ENCODE data around the gene MOV10L1. TPM values are rescaled to one million over a fixed set of nuclear protein-coding genes. Genes with fewer than 3 reads are reported as not detected.

The MOV10L1 gene
- polyA plus RNA-seq, 3 donors = 0.18 to 0.35 TPM; not detected in 1

DNA sequence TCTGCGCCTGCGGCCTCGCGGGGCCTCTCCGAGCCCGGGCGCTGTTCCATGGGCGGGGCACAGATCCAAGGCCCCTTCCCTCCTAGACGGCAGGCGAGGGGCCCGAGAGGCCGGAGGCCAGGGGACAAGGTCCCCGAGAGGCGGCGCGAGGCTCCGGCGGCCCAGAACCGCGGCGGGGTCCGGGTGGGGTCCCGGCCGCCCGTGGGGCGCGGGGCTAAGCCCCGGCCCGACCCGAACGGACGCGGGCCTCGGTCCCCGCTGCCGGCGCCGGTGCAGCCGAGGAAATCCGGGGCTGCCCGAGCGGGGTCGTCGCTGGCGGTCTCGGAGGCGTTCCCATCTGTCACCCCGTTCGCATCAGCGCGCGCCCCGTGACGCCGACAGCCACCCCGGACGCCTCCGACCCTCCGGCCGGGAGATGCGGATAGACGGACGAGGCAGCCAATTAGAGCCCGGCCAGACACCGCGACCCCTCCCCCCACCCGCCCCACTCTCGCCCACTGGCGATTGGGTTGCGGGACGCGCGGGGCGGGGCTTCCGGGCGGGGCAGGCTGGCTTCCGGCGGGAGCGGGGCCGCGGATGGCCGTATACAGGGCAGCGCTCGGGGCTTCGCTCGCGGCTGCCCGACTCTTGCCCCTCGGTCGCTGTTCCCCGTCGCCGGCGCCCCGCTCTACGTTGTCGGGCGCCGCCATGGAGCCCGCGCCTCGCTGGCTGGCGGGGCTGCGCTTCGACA lies 110.8 kb downstream of the MOV10L1 start, which contains the start of gene SELENOO:
TSS of gene SELENOO (plus strand) at position 551 of the 730 bp plus-strand sequence. CDS start at position 577, 26 bp downstream.
- under 1% methylated on average over 103 of the region's 105 CpGs for WGBS (ENCODE audit: insufficient coverage)
- H3K27me3 ChIP-seq (ENCODE audit: control insufficient read depth in 2 of 2, insufficient read depth in 2 of 2, low read length in 2 of 2) = no peaks in the 10 kb centered on the region
- peak within 1 kb of the TSS in 1 of 2 donors; percentile 82 for H3K27ac ChIP-seq (ENCODE audit: low read depth in 1 of 2, low read length in 2 of 2)
- DNase-seq = peak; percentile 80 to 88 (median 88)
- H3K4me2 ChIP-seq (replicated peaks; ENCODE audit: extremely low read depth, low read length, poor library complexity, severe bottlenecking) = peak within 1 kb of the TSS; percentile 89
- intact Hi-C loops (cut with micrococcal nuclease) = loop anchor here (1.0 to 10.0 kb wide), 4 partner anchors 9 to 276 kb away; partner anchors contain the start of gene TRABD (in 2 of the 2)
- peaks cover 45 to 57% of the 10 kb centered on the region in 2 donors for H3K4me1 ChIP-seq (ENCODE audit: control insufficient read depth in 1 of 2, insufficient read depth in 2 of 2, low read length in 2 of 2)
- peaks cover 44% of the 10 kb centered on the region for H4K20me1 ChIP-seq (ENCODE audit: insufficient read depth, low read length)
- peak within 1 kb of the TSS in 6 of 7 donors; percentile 71 to 89 (median 86) for H3K27ac Mint-ChIP-seq
- H3K4me1 Mint-ChIP-seq = peaks cover 41% of the 10 kb centered on the region
- H3K9me3 Mint-ChIP-seq = peaks cover 0 to 3% (median 0%) of the 10 kb centered on the region in 7 donors
- TF ChIP-seq, protein P1, sequence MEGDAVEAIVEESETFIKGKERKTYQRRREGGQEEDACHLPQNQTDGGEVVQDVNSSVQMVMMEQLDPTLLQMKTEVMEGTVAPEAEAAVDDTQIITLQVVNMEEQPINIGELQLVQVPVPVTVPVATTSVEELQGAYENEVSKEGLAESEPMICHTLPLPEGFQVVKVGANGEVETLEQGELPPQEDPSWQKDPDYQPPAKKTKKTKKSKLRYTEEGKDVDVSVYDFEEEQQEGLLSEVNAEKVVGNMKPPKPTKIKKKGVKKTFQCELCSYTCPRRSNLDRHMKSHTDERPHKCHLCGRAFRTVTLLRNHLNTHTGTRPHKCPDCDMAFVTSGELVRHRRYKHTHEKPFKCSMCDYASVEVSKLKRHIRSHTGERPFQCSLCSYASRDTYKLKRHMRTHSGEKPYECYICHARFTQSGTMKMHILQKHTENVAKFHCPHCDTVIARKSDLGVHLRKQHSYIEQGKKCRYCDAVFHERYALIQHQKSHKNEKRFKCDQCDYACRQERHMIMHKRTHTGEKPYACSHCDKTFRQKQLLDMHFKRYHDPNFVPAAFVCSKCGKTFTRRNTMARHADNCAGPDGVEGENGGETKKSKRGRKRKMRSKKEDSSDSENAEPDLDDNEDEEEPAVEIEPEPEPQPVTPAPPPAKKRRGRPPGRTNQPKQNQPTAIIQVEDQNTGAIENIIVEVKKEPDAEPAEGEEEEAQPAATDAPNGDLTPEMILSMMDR (IDR thresholded peaks at IDR 0.05) = no peak
- H3K36me3 Mint-ChIP-seq = peaks cover 46 to 48% of the 10 kb centered on the region in 2 donors
- H3K9ac ChIP-seq (ENCODE audit: insufficient read depth, low read length, poor library complexity, severe bottlenecking) = peak within 1 kb of the TSS; percentile 88
- no peaks in the 10 kb centered on the region for H3K9me3 ChIP-seq (replicated peaks in 1 of 2; ENCODE audit: control insufficient read depth in 1 of 2, insufficient read depth in 1 of 2, low read length in 2 of 2)
- H3K4me3 ChIP-seq (replicated peaks in 1 of 3; ENCODE audit: low read depth in 2 of 3, low read length in 3 of 3) = peak within 1 kb of the TSS; percentile 59 to 82 (median 72)
- H3K27me3 Mint-ChIP-seq (ENCODE audit: low read depth in 3 of 3) = peaks cover 0 to 2% (median 2%) of the 10 kb centered on the region in 3 donors
- H3K36me3 ChIP-seq (replicated peaks in 1 of 2; ENCODE audit: control insufficient read depth in 1 of 2, insufficient read depth in 2 of 2, low read length in 2 of 2) = peaks cover 25 to 41% of the 10 kb centered on the region in 2 donors
- H3K79me2 ChIP-seq (ENCODE audit: insufficient read depth, low read length) = peaks cover 42% of the 10 kb centered on the region
- no peak within 1 kb of the TSS for H2AFZ ChIP-seq (ENCODE audit: insufficient read depth, low read depth, low read length, poor library complexity, severe bottlenecking)
- H3K4me3 Mint-ChIP-seq = peak within 1 kb of the TSS; percentile 89 to 91

DNA sequence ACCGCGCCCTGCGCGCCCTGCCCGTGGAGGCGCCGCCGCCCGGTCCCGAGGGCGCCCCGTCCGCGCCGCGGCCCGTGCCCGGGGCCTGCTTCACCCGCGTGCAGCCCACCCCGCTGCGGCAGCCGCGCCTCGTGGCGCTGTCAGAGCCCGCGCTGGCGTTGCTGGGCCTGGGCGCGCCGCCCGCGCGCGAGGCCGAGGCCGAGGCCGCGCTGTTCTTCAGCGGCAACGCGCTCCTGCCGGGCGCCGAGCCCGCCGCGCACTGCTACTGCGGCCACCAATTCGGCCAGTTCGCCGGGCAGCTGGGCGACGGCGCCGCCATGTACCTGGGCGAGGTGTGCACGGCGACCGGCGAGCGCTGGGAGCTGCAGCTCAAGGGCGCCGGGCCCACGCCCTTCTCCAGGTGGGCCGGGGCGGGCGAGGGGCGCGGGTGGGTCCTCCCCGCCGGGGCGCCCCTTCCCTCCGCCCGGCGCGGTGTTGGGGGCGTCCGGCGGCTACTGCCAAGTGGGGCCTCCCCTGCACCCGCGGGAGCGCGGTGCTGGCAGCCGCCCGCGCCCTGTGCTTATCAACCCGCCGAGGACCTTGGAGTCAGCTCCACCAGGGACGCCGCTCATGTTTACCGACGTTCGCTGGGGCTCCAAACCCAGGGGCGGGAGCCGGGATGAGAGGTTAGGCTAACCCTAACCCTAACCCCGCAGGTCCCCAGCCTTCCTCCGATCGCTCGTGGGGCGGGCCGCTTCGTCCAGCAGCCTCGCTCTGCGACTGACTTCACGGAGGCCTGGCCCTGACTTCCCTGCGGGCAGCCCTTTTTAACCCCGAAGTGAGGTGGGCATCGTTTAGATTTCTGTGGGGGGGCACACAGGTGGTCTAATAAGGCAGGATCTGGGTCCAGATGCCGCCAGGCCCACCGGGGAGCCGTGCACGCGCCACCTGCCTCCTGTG lies 111.7 kb downstream of the MOV10L1 start:
- Mint-ChIP-seq H3K36me3 (peaks cover 45% of the 10 kb centered on the region in 2 donors), H3K4me3 (peak overlapping the region; percentile 89 to 91), H3K4me1 (peaks cover 45% of the 10 kb centered on the region), H3K27ac (peak overlapping the region in 5 of 7 donors; percentile 36 to 58 (median 46)), H3K9me3 (peaks cover 0 to 3% (median 0%) of the 10 kb centered on the region in 7 donors), H3K27me3 (ENCODE audit: low read depth in 3 of 3) (peaks cover 0 to 2% (median 2%) of the 10 kb centered on the region in 3 donors)
- H2AFZ ChIP-seq (ENCODE audit: insufficient read depth, low read depth, low read length, poor library complexity, severe bottlenecking) = no peak overlapping the region
- H3K27me3 ChIP-seq (ENCODE audit: control insufficient read depth in 2 of 2, insufficient read depth in 2 of 2, low read length in 2 of 2) = no peaks in the 10 kb centered on the region
- TF ChIP-seq, protein P1 (IDR thresholded peaks at IDR 0.05) = no peak
- H3K27ac ChIP-seq (ENCODE audit: low read depth in 1 of 2, low read length in 2 of 2) = peak overlapping the region in 1 of 2 donors; percentile 48
- peak overlapping the region; percentile 53 to 82 (median 72) for H3K4me3 ChIP-seq (replicated peaks in 1 of 3; ENCODE audit: low read depth in 2 of 3, low read length in 3 of 3)
- peaks cover 50 to 65% of the 10 kb centered on the region in 2 donors for H3K4me1 ChIP-seq (ENCODE audit: control insufficient read depth in 1 of 2, insufficient read depth in 2 of 2, low read length in 2 of 2)
- 2% methylated on average over 111 of the region's 115 CpGs for WGBS (ENCODE audit: insufficient coverage)
- intact Hi-C loops (cut with micrococcal nuclease) = loop anchor here (2.0 to 10.0 kb wide), 3 partner anchors 17 to 277 kb away; partner anchors contain the start of gene TRABD (in 2 of the 2)
- peak overlapping the region; percentile 88 for H3K9ac ChIP-seq (ENCODE audit: insufficient read depth, low read length, poor library complexity, severe bottlenecking)
- peaks cover 22 to 38% of the 10 kb centered on the region in 2 donors for H3K36me3 ChIP-seq (replicated peaks in 1 of 2; ENCODE audit: control insufficient read depth in 1 of 2, insufficient read depth in 2 of 2, low read length in 2 of 2)
- peaks cover 50% of the 10 kb centered on the region for H3K79me2 ChIP-seq (ENCODE audit: insufficient read depth, low read length)
- peaks cover 53% of the 10 kb centered on the region for H4K20me1 ChIP-seq (ENCODE audit: insufficient read depth, low read length)
- no peaks in the 10 kb centered on the region for H3K9me3 ChIP-seq (replicated peaks in 1 of 2; ENCODE audit: control insufficient read depth in 1 of 2, insufficient read depth in 1 of 2, low read length in 2 of 2)
- H3K4me2 ChIP-seq (replicated peaks; ENCODE audit: extremely low read depth, low read length, poor library complexity, severe bottlenecking) = peak overlapping the region; percentile 89
- DNase-seq = no peak

Measured in CD14-positive monocyte (primary cell).